Dermis microvascular lymphatic vessel endothelial cell (primary cell): ENCODE measurements around the gene RPE65. TPM values are rescaled to one million over a fixed set of nuclear protein-coding genes. Genes with fewer than 3 reads are reported as not detected.
"Not testable (repeated sequence)": the region's sequence is repeated elsewhere in the genome, so short reads cannot be mapped to it uniquely, and the experiment has no call there.

Source experiments
- DNase-seq, 2 donors: peaks; one replicate each; pipeline versions ENCODE4 v3.0.0 to v3.0.0-alpha.2; 2010; ENCODE audit warnings: low read depth in 2 of 2
- total RNA-seq: library from RNA; depleted of rRNA; stranded (reverse); fragments of >200 nt; gene quantifications from 2 replicates; pipeline ENCODE4 v1.2.1, GENCODE V29; 2014

Gene RPE65
- not detected in 2 replicates for total RNA-seq

- DNase-seq = no peak
These were observed at the start of gene RPE65 for GRCh38 chr1:68449901-68450300. Gene RPE65, minus strand, starts transcription at chr1:68449954. Its CDS starts 49 bp downstream, at chr1:68449905.

GRCh38 chr1:68497358-68497698 is 47.6 kb upstream of the RPE65 start:
- peak in 1 of 2 donors; percentile 1 for DNase-seq

DNA sequence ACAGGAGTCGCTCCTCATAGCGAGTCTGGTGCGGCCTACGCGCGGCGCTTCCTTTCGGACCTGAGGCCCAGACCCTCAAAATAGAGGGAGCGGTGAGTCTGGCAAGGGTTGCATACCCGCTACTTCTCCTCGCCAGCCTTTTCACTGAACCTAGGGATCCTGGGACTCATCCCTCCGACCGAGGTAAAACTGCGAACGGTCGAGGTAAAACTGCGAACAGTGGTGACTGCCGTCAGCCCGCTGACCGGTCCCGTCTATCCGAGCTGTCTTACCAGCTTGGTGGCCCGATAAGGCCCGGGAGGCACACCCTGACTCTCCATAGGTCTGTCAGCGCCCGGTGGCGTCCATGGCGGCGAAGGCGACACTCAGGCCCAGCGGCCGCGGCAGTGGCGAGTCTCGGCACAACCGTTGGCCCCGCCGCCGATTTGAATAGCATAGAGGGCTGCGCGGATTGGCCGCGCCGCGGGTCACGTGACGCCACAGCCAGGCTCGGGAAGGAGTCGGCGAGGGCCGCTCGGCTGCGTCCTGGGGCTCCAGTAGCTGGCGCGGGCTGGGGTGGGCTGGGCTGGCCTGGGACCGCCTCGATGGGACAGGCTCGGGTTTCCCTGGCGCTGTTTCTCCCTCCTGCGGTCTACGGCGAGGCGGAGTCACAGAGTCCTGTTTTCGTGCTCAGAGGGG is 47.1 kb upstream of the RPE65 start, which contains the start of gene DEPDC1:
DEPDC1 (minus strand) TSS at position 403 of the 678 bp plus-strand sequence; CDS start at position 320, 83 bp downstream.
- DNase-seq = peak; percentile 81 to 96

DNA sequence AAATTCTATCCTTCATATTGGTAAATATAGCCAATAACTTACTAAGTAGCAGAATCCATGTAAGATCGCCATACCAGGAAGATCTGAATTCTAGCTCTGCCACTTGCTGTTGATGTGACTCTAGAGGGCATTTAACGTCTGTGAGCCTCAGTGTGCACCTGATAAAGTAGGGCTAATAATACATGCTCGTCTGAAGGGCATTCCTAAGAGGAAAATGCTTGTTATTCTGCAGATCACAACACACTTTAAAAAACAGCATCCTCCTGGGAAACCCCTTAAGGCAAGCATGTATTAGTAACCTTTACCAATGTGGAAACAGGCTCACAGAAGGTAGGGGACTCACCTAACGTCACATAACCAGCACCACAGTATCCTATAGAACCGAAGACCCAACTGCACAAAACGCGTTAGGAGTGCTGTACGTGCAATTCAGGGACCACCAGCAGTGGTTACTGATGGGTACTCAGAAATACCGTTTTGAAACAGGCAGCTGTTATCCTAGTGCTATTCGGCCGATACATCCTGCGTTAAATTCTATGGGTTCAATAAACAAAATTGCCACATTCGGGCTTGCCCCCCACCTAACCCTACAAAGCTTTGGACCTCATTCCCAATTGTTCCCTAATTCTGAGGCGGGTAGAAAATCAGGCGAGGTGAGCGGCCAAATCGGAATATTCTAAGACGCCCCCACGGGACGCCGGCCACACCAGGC is 46.4 kb upstream of the RPE65 start:
- peak in 1 of 2 donors; percentile 18 for DNase-seq

DNA sequence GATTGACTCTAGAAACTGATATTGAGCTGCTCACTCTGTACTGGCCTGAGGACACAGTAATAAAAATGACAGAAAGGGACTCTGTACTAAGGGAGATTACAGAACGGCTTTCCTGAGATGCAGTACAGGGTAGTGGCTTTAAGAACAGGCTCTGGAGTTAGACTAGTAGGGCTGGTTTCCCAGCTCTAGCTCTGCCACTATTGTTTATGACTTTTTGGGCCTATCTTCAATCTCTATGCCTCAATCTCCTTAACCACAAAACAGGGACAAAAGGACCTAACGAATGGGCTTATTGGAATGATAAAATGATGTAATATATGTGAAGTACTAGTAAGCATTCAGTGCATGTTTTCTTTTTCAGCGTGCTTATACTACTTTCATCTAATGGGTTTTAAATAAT is 45.8 kb upstream of the RPE65 start:
- no peak for DNase-seq

DNA sequence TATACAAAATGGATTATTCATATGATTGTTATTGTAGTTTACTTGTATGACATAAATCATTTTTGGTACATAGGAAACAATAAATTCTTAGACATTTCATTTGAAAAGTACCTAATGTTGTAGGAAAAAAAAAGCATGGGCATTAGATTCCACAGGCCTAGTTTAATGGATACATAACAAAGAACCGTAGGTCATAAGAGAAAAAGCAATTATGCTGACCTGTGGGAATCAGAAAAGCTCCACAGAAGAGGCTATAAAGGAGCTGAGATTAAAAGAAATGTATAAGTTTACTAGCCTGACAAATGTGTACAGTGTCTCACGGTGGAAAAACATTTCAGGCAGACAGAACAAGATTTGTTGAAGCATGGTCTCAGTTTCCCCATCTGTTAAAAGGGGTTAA is 43.4 kb upstream of the RPE65 start:
- DNase-seq = no peak

GRCh38 chr1:68492255-68492654 is 42.5 kb upstream of the RPE65 start:
- DNase-seq = not testable (repeated sequence)

DNA sequence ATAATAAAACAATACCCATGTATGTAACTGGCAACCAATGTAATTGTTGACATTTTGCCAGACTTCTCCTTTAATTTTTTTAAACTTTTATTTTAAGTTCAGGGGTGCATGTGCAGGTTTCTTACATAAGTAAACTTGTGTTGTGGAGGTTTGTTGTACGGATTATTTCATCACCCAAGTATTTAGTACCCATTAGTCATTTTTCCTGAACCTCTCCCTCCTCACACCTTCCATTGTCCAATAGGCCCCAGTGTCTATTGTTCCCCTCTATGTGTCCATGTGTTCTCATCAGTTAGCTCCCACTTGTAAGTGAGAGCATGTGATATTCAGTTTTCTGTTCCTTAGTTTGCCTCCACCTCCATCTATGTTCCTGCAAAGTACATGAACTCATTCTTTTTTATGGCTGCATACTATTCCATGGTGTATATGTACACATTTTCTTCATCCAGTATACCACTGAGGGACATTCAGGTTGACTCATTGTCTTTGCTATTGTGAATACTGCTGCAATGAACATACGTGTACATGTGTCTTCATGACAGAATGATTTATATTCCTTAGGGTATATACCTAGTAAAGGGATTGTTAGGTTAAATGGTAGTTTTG is 40.4 kb upstream of the RPE65 start:
- peak in 1 of 2 donors; percentile 41 for DNase-seq

- no peak for DNase-seq
These were observed 35.8 kb upstream of the RPE65 start for GRCh38 chr1:68485431-68486022.

DNA sequence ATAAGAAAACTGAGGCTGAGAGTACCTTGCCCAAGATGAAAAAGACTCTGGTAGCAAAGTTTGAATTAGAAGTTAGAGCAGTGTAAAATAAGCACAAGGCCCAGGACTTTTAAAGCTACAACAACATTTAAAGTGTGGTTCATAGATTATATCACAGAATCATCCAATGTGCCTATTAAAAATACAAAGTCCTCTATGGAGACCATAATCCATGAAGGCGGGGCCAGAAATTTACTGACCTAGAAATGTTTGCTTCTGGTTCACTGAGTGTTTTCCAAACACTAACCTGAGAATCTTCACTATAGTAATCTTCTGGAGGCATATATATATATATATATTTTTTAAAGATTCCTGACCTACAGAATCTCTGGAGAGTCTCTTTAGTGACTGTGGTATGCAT is 34.9 kb upstream of the RPE65 start:
- no peak for DNase-seq

- no peak for DNase-seq
These were observed 31.3 kb upstream of the RPE65 start for GRCh38 chr1:68481041-68481440.

DNA sequence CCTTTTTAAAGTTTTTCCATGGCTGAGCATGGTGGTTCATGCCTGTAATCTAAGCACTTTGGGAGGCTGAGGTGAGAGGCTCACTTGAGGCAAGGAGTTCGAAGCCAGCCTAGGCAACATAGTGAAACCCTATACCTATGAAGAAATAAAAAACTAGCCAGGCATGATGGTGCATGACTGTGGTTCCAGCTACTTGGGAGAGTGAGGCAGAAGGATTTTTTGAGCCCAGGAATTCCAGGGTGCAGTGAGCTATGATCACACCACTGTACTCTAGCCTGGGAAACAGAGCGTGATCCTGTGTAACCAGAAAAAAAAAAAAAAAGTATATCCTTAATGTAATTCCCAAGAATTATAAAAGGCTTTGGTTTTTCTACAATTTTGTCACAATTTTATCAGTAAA is 29.7 kb upstream of the RPE65 start:
- no peak for DNase-seq

DNA sequence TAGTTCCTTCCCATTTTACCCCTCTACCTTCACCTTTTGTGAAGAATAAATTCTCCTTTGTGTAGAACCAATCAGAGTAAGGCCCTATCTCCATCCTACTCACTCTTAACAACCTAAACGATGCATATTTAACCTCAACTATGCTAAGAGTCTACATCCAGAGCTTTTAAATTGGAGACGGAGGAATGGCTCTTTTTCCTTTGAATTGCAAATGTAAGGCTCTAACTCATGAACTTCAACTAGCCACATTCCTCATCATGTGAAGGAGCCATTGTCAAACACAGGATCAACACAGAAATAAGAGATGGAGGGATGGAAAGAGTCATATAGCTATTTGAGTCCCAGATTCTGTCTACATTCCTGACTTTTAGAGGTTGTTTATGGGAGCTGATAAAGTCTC is 28.9 kb upstream of the RPE65 start:
- no peak for DNase-seq

DNA sequence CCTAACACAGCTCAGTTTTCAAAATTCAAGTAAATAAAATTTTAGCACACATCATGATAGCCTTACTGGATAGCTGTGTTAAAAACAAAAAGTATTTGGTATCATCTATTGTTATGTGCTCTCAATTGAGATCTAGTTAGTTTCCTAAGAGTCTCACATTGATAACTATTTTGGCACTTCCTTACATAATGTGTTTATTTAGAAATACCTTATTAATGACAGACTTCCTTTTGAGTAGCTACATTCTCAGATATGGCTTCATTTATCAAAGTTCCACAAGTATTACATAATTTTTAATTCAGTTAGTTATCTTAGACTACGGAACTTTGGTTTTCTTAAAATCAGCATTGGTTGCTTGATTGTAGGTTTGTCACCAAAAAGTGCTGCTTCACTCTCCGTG is 26.9 kb upstream of the RPE65 start:
- DNase-seq = not testable (repeated sequence)

GRCh38 chr1:68473060-68473459 is 23.3 kb upstream of the RPE65 start:
- no peak for DNase-seq

- DNase-seq = peak; percentile 10 to 35
These were observed 20.7 kb upstream of the RPE65 start for GRCh38 chr1:68470388-68470970.

DNA sequence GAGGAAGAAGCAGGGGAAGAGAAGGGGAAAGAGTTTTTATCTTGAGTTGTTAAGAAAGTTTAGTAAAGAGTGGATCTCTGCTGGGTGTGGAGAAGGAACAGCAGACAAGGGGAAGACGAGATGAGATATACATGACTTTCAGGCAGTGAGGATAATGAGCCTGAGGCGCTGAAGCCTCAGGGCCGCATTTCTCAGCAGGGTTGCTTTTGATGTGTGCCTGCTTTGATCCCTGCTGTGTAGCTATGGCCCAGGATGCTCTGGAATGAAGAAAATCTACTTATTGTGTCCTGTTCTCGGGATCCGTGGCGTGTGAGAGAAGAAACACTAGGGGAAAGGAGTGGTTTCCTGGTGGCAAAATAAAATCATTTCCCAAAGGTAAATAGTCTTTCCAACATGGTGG is 15.1 kb upstream of the RPE65 start:
- no peak for DNase-seq

GRCh38 chr1:68460935-68461334 is 11.2 kb upstream of the RPE65 start:
- DNase-seq = no peak

- no peak for DNase-seq
These were observed 10.0 kb upstream of the RPE65 start for GRCh38 chr1:68459796-68460195.

DNA sequence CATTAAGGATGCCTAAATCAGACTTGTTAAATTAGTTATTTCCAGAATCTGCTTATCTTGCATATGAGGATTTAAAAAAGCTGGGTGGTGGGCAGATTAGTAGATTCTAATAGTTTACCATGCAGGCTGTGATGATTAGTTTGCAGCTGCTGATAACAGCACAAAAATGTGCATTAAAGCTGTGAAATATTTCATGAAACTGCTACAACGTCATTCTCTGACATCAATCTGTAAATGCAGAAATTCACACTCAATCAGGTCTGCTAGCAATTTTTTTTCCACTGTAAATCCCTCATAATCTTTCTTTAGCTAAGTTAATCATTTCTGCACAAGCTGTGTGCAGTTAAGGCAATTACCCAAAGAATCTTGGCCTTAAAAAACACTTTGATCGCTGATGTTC is 9.3 kb upstream of the RPE65 start:
- DNase-seq = no peak

- DNase-seq = no peak
These were observed 6.4 kb upstream of the RPE65 start for GRCh38 chr1:68456202-68456601.

DNA sequence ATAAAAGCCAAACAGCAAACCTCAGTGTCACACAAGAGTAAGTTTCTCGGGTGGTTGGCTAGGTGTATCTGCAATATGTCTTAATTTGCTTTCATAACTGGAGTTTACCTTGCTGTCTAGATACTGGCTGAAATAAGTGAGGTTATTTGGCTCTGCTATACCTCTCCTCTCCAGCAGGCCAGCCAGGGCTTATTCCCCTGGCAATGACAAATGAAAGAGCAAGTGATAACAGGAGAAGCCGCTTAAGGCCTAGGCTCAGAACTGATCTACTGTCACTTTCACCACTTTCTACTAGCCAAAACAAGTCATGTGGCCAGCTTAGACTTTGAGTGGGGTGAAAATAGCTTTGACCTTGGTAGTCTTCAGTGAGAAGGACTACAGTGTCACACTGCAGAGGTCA is 4.8 kb upstream of the RPE65 start:
- DNase-seq = no peak
